ENCODE results near the gene CCL11.

GRCh38 chr17:34276826-34277225 is 8.7 kb upstream of the CCL11 start:
- TF ChIP-seq CTCF (IDR thresholded peaks at IDR 0.05) (no peak), ZFX (IDR thresholded peaks at IDR 0.05; ENCODE audit: borderline replicate concordance) (no peak)
